Measurements from ENCODE around the gene MAGI2. TPM values are rescaled to one million over a fixed set of nuclear protein-coding genes. Genes with fewer than 3 reads are reported as not detected.

The MAGI2 gene
- total RNA-seq, 2 experiments from 2014 or later: 0.14 to 0.31 TPM

DNA sequence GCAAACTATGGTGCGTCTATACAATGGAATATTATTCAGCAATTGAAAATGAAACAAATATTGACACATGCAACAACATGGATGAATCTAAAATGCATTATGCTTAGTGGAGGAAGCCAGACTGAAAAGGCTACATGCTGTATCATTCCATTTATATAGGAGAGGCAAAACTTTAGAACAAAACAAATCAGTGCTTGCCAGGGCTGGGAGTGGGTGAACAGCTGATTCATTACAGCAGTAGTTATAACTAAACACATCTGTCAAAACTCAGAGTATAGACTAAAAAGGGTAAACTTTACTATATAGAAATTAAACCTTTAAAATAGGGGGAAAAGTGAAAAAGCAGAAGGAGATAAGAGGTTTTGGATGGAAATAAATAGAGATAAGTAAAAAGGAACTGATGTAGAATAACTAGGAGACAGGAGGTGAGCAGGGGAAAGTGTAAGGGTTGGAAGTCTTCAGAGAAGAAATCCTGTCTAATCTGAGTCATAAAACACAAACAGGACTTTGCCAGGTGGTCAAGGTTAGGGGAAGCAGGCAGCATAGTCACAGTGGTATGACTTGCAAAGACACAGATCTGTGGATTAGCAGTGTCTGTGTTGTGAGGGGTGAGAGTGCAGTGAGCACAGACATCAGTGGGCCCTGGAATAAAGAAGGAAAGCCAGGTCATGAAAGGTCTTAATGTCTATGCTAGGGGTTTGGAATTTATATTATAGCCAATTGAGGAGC is 1305.1 kb downstream of the MAGI2 start:
- no peak for DNase-seq
- H3K27ac Mint-ChIP-seq: no peak overlapping the region
- no peaks in the 10 kb centered on the region for H3K4me1 Mint-ChIP-seq
- H3K36me3 Mint-ChIP-seq: no peaks in the 10 kb centered on the region
- no peak overlapping the region for H3K4me3 Mint-ChIP-seq
- no peaks in the 10 kb centered on the region for H3K9me3 Mint-ChIP-seq
- peaks cover 14% of the 10 kb centered on the region for H3K27me3 Mint-ChIP-seq

DNA sequence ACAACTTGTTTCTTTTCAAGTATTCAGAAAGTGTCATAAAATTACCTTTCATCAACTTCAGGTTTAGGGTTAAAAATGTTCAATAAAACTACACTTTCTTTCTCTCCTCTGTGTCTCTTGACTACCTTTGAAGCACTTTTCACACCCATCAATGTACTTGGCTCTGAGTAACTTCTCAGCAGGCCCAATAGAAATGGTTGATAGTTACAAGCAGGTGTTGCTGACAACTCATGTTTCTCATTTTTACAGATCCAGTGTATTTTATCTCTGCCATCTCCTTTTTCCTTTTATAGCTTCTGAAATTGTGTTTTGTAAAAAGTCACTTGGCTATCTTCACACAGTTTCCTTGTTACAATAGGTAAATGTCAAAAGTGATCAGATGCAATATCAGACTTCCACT is 1306.9 kb downstream of the MAGI2 start:
- Mint-ChIP-seq H3K27me3 (peaks cover 11% of the 10 kb centered on the region), H3K4me1 (no peaks in the 10 kb centered on the region), H3K36me3 (no peaks in the 10 kb centered on the region), H3K27ac (no peak overlapping the region), H3K9me3 (no peaks in the 10 kb centered on the region), H3K4me3 (no peak overlapping the region)
- DNase-seq: no peak

DNA sequence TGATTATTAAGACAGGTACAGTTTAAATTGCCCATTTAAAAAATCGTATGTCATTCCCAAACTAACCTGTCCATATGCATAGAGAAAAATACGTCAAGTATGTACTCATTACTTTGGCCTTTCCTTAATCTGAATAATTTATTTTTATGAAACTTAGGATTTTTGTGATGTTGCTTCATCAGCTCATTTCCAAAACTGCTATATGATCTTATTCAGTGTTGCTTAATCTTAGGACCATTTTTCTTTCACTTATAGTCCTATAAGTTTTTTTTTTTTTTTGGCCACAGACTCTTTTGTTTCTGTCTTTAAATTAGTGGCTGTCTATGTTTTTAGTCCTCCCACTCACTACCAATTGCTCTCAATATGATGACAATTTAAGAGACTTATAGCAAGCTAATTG is 1309.8 kb downstream of the MAGI2 start:
- H3K4me1 Mint-ChIP-seq: no peaks in the 10 kb centered on the region
- no peaks in the 10 kb centered on the region for H3K36me3 Mint-ChIP-seq
- DNase-seq: no peak
- H3K4me3 Mint-ChIP-seq: no peak overlapping the region
- H3K9me3 Mint-ChIP-seq: no peaks in the 10 kb centered on the region
- H3K27me3 Mint-ChIP-seq: peaks cover 11% of the 10 kb centered on the region
- H3K27ac Mint-ChIP-seq: no peak overlapping the region

DNA sequence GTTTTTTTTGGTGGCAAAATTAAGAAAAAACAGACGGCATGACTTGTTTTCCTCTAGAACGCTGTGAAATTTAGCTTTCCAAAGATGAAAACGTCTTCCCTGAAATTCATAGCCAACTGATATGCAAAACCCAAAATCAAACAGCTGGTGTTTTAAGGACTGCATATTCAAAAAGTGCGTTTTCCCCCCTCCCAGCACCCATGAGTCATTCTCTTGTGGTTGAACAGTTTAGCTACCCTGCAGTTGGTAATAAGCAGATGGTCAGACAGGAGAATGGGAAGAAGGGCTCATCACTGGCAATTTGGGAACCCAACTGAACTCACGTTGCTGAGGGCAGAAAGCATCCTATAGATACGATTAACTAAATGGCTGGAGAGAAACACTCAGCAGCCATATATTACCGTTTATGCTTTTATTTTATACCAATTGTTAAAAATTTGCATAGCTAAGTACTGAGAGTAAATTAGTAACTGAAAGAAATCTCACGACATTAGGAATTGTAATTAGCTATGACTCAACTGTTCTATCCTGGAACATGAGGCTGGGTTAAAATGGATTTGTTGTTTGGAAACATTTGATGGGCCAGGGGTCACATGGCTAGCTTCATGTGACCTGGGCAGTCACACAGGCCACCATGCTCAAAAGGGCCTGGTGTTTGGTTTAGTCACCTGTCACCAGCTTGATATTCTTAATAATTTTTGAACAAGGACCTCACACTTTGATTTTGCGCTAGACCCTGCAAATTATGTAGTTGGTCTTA is 1311.8 kb downstream of the MAGI2 start:
- H3K27ac Mint-ChIP-seq: no peak overlapping the region
- H3K4me3 Mint-ChIP-seq: no peak overlapping the region
- DNase-seq: no peak
- H3K36me3 Mint-ChIP-seq: no peaks in the 10 kb centered on the region
- peaks cover 8% of the 10 kb centered on the region for H3K27me3 Mint-ChIP-seq
- H3K9me3 Mint-ChIP-seq: no peaks in the 10 kb centered on the region
- no peaks in the 10 kb centered on the region for H3K4me1 Mint-ChIP-seq

- no peaks in the 10 kb centered on the region for H3K36me3 Mint-ChIP-seq
- peaks cover 5% of the 10 kb centered on the region for H3K27me3 Mint-ChIP-seq
- H3K27ac Mint-ChIP-seq: no peak overlapping the region
- no peak overlapping the region for H3K4me3 Mint-ChIP-seq
- H3K4me1 Mint-ChIP-seq: no peaks in the 10 kb centered on the region
- DNase-seq: no peak
- H3K9me3 Mint-ChIP-seq: no peaks in the 10 kb centered on the region
Measured at GRCh38 chr7:78140109-78140508, 1313.4 kb downstream of the MAGI2 start.

- Mint-ChIP-seq H3K4me3 (no peak overlapping the region), H3K9me3 (no peaks in the 10 kb centered on the region), H3K36me3 (no peaks in the 10 kb centered on the region), H3K4me1 (no peaks in the 10 kb centered on the region), H3K27ac (no peak overlapping the region), H3K27me3 (no peaks in the 10 kb centered on the region)
- DNase-seq: no peak
Measured at GRCh38 chr7:78139335-78139734, 1314.1 kb downstream of the MAGI2 start.

GRCh38 chr7:78134774-78135173 is 1318.7 kb downstream of the MAGI2 start:
- no peak for DNase-seq
- no peak overlapping the region for H3K4me3 Mint-ChIP-seq
- H3K9me3 Mint-ChIP-seq: no peaks in the 10 kb centered on the region
- H3K4me1 Mint-ChIP-seq: no peaks in the 10 kb centered on the region
- H3K36me3 Mint-ChIP-seq: no peaks in the 10 kb centered on the region
- no peak overlapping the region for H3K27ac Mint-ChIP-seq
- no peaks in the 10 kb centered on the region for H3K27me3 Mint-ChIP-seq

GRCh38 chr7:78134256-78134655 is 1319.2 kb downstream of the MAGI2 start:
- H3K9me3 Mint-ChIP-seq: no peaks in the 10 kb centered on the region
- H3K27me3 Mint-ChIP-seq: no peaks in the 10 kb centered on the region
- H3K27ac Mint-ChIP-seq: no peak overlapping the region
- no peak for DNase-seq
- H3K4me3 Mint-ChIP-seq: no peak overlapping the region
- H3K4me1 Mint-ChIP-seq: no peaks in the 10 kb centered on the region
- H3K36me3 Mint-ChIP-seq: no peaks in the 10 kb centered on the region

GRCh38 chr7:78130446-78131215 is 1322.8 kb downstream of the MAGI2 start:
- Mint-ChIP-seq H3K9me3 (no peaks in the 10 kb centered on the region), H3K4me1 (no peaks in the 10 kb centered on the region), H3K4me3 (no peak overlapping the region), H3K27me3 (no peaks in the 10 kb centered on the region), H3K27ac (no peak overlapping the region), H3K36me3 (no peaks in the 10 kb centered on the region)
- DNase-seq: no peak

DNA sequence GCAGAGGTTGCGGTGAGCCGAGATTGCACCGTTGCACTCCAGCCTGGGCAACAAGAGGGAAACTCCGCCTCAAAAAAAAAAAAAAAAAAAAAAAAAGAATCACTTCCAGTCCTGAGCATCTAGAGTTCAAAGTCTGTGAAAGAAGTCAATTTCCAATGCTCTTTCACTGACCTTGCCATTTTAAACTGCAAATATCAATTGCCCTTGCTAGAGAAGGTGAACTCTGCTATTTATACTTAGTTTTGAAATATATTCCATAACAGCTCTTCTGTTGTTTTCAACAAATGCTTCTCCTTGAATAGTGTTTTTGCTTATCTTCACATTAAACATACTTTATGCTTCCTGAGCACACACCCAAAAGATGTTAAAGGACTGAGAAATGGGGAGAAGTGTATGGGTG is 1323.6 kb downstream of the MAGI2 start:
- Mint-ChIP-seq H3K27me3 (peaks cover 5% of the 10 kb centered on the region), H3K9me3 (no peaks in the 10 kb centered on the region), H3K36me3 (no peaks in the 10 kb centered on the region), H3K4me3 (no peak overlapping the region), H3K4me1 (no peaks in the 10 kb centered on the region), H3K27ac (no peak overlapping the region)
- DNase-seq: no peak

DNA sequence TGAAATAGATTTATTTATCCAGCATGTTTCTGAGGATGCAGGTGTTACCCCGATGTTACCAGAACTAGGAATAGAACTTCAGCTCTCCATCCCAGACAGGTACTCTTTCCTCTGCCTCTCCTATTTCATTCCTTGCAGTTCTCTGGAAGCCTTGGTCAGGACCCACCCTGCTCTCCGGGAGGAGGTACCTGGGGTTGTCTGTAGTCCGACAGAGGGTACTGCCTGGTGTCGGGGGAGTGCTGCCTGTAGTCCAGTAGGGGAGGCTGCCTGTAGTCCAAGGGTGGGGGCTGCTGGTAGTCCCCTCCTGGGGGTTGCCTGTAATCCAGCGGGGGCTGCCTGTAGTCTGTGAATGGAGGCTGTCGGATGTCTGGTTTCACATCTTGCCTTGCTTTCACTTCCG is 1326.5 kb downstream of the MAGI2 start:
- peaks cover 5% of the 10 kb centered on the region for H3K27me3 Mint-ChIP-seq
- H3K4me3 Mint-ChIP-seq: no peak overlapping the region
- no peaks in the 10 kb centered on the region for H3K36me3 Mint-ChIP-seq
- no peaks in the 10 kb centered on the region for H3K9me3 Mint-ChIP-seq
- H3K4me1 Mint-ChIP-seq: no peaks in the 10 kb centered on the region
- DNase-seq: no peak
- no peak overlapping the region for H3K27ac Mint-ChIP-seq

GRCh38 chr7:78125884-78126283 is 1327.6 kb downstream of the MAGI2 start:
- H3K9me3 Mint-ChIP-seq: no peaks in the 10 kb centered on the region
- H3K27me3 Mint-ChIP-seq: peaks cover 5% of the 10 kb centered on the region
- no peak overlapping the region for H3K27ac Mint-ChIP-seq
- H3K36me3 Mint-ChIP-seq: no peaks in the 10 kb centered on the region
- no peak for DNase-seq
- H3K4me1 Mint-ChIP-seq: no peaks in the 10 kb centered on the region
- no peak overlapping the region for H3K4me3 Mint-ChIP-seq

DNA sequence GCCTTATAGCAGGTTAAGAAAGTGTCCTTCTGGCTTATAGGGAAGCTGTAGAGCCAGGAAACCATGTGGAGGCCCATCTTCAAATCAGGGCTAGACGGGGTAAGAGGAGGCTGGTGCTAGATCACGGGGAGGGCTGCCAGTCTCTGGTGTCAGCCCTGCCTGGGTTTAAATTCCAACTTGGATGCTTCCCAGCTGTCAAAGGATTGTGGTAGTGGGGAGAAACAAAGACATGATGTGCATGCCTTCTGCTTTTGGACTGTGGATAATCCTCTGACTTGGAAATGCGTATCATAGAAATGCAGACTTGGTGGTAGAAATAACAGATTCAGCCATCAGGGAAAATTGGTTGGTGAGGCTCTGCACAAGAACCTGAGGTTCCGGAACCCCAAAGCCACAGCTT is 1329.3 kb downstream of the MAGI2 start:
- H3K36me3 Mint-ChIP-seq: no peaks in the 10 kb centered on the region
- no peak for DNase-seq
- H3K4me3 Mint-ChIP-seq: no peak overlapping the region
- peaks cover 5% of the 10 kb centered on the region for H3K27me3 Mint-ChIP-seq
- no peaks in the 10 kb centered on the region for H3K9me3 Mint-ChIP-seq
- H3K4me1 Mint-ChIP-seq: no peaks in the 10 kb centered on the region
- H3K27ac Mint-ChIP-seq: no peak overlapping the region

DNA sequence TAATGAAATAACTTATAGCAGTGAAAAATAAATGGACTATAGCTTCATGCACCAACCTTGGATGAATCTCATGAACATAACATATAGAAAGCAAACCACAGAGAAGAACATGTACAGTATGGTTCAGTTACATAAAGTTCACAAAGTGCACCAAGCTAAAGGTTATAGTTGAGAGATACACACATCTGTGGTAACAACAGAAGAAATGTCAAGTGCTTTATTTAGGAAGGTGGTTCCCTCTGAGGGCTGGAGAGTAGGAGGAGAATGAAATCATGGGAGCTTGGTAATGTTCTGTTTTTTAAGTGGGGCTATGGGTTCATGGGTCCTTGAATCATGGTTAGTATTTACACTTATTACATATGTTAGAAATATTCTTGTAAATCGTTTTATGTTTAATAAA is 1331.6 kb downstream of the MAGI2 start:
- Mint-ChIP-seq H3K27me3 (peaks cover 9% of the 10 kb centered on the region), H3K36me3 (no peaks in the 10 kb centered on the region), H3K4me1 (no peaks in the 10 kb centered on the region), H3K4me3 (no peak overlapping the region), H3K9me3 (no peaks in the 10 kb centered on the region), H3K27ac (no peak overlapping the region)
- DNase-seq: no peak

- Mint-ChIP-seq H3K27me3 (peaks cover 25% of the 10 kb centered on the region), H3K9me3 (peaks cover 1% of the 10 kb centered on the region), H3K27ac (no peak overlapping the region), H3K4me3 (no peak overlapping the region), H3K36me3 (no peaks in the 10 kb centered on the region), H3K4me1 (no peaks in the 10 kb centered on the region)
- no peak for DNase-seq
Measured at GRCh38 chr7:78118470-78118869, 1335.0 kb downstream of the MAGI2 start.

Measured in activated naive CD8-positive, alpha-beta T cell treated with anti-CD3 and anti-CD28 coated beads for 36 hours (primary cell).